B cell (primary cell): ENCODE data around the gene PTPRT. TPM values are rescaled to one million over a fixed set of nuclear protein-coding genes. Genes with fewer than 3 reads are reported as not detected.
A peak's percentile ranks its signal among the peaks of the same experiment; 100 is the strongest.

Source experiments
- ATAC-seq: fragments of 200-7000 bp; cut with Tn5 transposase; one replicate; pipeline ENCODE4 v1.10.0; 2021; ENCODE audit warnings: low read depth, mild to moderate bottlenecking, moderate number of reproducible peaks, moderate library complexity
- CTCF ChIA-PET: fragments of 350-600 bp; sonication (Branson Sonifier 250); formaldehyde crosslinking; loops from one replicate; lab custom pipeline; 2021; ENCODE audit warnings: antibody characterized with exemption, inconsistent platforms; lab: Charles Lee
- POLR2A ChIA-PET: fragments of 350-600 bp; sonication (Branson Sonifier 250); formaldehyde crosslinking; loops from one replicate; lab custom pipeline; 2021; ENCODE audit warnings: antibody characterized with exemption; lab: Charles Lee
- DNase-seq: peaks from one replicate; pipeline ENCODE4 v3.0.0; 2013
- H2AFZ ChIP-seq: 2 replicates; pipeline ENCODE4 v1.6.1; 2012; ENCODE audit warnings: mild to moderate bottlenecking, low read depth, low read length; ENCODE audit not compliant: insufficient read depth, poor library complexity, severe bottlenecking
- H3K27ac ChIP-seq, 2 donors: 1 replicate in 1 of 2; 2 replicates in 1 of 2; pipeline ENCODE4 v1.5.1; 2012 to 2013; ENCODE audit warnings: low read length in 2 of 2, mild to moderate bottlenecking in 2 of 2, moderate library complexity in 1 of 2
- H3K27me3 ChIP-seq, 4 experiments: fragments of 200-600 bp in 1 of 4; sonication (generic) in 1 of 4; replicated peaks in 1 of 4; 1 replicate in 2 of 4; 2 replicates in 2 of 4; pipeline versions ENCODE4 v1.6.1 to v1.7.0; 2013 to 2016; ENCODE audit warnings: low read length in 3 of 4, mild to moderate bottlenecking in 2 of 4, mixed read lengths in 1 of 4, moderate library complexity in 1 of 4; ENCODE audit not compliant: insufficient read depth in 4 of 4, control insufficient read depth in 3 of 4; ENCODE audit errors: control extremely low read depth in 1 of 4
- H3K36me3 ChIP-seq, 2 experiments: replicated peaks in 1 of 2; 1 replicate in 1 of 2; 2 replicates in 1 of 2; pipeline versions ENCODE4 v1.6.1 to v1.7.1; 2013; ENCODE audit warnings: low read length in 1 of 2; ENCODE audit not compliant: insufficient read depth in 2 of 2, control insufficient read depth in 1 of 2; ENCODE audit errors: control extremely low read depth in 1 of 2, extremely low read depth in 1 of 2
- H3K4me1 ChIP-seq, 2 donors: fragments of 200-600 bp in 1 of 2; sonication (generic) in 1 of 2; 1 replicate in 1 of 2; 2 replicates in 1 of 2; pipeline versions ENCODE4 v1.5.1 to v1.6.1; 2013 to 2017; ENCODE audit warnings: low read length in 2 of 2; ENCODE audit not compliant: control insufficient read depth in 2 of 2, insufficient read depth in 2 of 2
- H3K4me2 ChIP-seq: replicated peaks from 2 replicates; pipeline ENCODE3; 2012; ENCODE audit warnings: mild to moderate bottlenecking, low read depth, low read length; ENCODE audit not compliant: poor library complexity, severe bottlenecking
- H3K4me3 ChIP-seq, 5 experiments: fragments of 200-600 bp in 1 of 5; sonication (generic) in 1 of 5; 1 replicate in 3 of 5; 2 replicates in 2 of 5; pipeline versions ENCODE4 v1.5.1 to v1.7.0; 2011 to 2016; ENCODE audit warnings: low read length in 4 of 5, mild to moderate bottlenecking in 4 of 5, low read depth in 2 of 5, control low read depth in 1 of 5, moderate library complexity in 1 of 5; ENCODE audit not compliant: insufficient read depth in 1 of 5; ENCODE audit errors: control extremely low read depth in 1 of 5, extremely low read depth in 1 of 5
- H3K79me2 ChIP-seq: fragments of 200-600 bp; sonication (generic); one replicate; pipeline ENCODE4 v1.6.0; 2016; ENCODE audit warnings: low read length; ENCODE audit not compliant: control insufficient read depth, insufficient read depth
- H3K9ac ChIP-seq: fragments of 200-600 bp; sonication (generic); 2 replicates; pipeline ENCODE4 v1.6.1; 2017; ENCODE audit warnings: mild to moderate bottlenecking, low read length, moderate library complexity
- H3K9me3 ChIP-seq, 3 donors: one replicate each; pipeline versions ENCODE4 v1.6.1 to v1.7.1; 2013; ENCODE audit warnings: low read length in 2 of 3; ENCODE audit not compliant: control insufficient read depth in 2 of 3, insufficient read depth in 1 of 3; ENCODE audit errors: control extremely low read depth in 1 of 3
- H4K20me1 ChIP-seq: 2 replicates; pipeline ENCODE4 v1.6.0; 2012; ENCODE audit warnings: mild to moderate bottlenecking, low read length; ENCODE audit not compliant: insufficient read depth, control insufficient read depth, poor library complexity, severe bottlenecking
- H3K27ac Mint-ChIP-seq: one replicate; pipeline ENCODE4 v1.8.0; 2021; ENCODE audit warnings: mixed read lengths
- H3K27me3 Mint-ChIP-seq: one replicate; pipeline ENCODE4 v1.8.0; 2021; ENCODE audit warnings: mixed read lengths
- H3K4me1 Mint-ChIP-seq: one replicate; pipeline ENCODE4 v1.8.0; 2021; ENCODE audit warnings: mixed read lengths
- H3K4me3 Mint-ChIP-seq: one replicate; pipeline ENCODE4 v1.8.0; 2021; ENCODE audit warnings: mixed read lengths
- H3K9me3 Mint-ChIP-seq: one replicate; pipeline ENCODE4 v1.8.0; 2022; ENCODE audit warnings: mixed read lengths; ENCODE audit not compliant: insufficient read depth
- EZH2 ChIP-seq: IDR thresholded peaks from 2 replicates; pipeline ENCODE4 v1.6.1; 2012; ENCODE audit warnings: borderline replicate concordance, low read depth, mild to moderate bottlenecking, moderate library complexity, low read length; ENCODE audit not compliant: insufficient read depth, poor library complexity, severe bottlenecking
- WGBS: methylation state at CpG from one replicate; pipeline ENCODE4 v1.1.5; 2013; ENCODE audit warnings: missing lambda C conversion rate; ENCODE audit not compliant: insufficient coverage; 5-methylcytosine and 5-hydroxymethylcytosine counted together
- intact Hi-C: fragments of 100-400 bp; cut with micrococcal nuclease; formaldehyde crosslinking; loops from one replicate; pipeline ENCODE4 v1.10.0; 2022
- polyA plus RNA-seq: library from polyadenylated mRNA; depleted of rRNA; stranded (reverse); fragments of >200 nt; gene quantifications from 2 replicates; pipeline ENCODE4 v1.2.3, GENCODE V29; 2012
- total RNA-seq, 2 donors: library from RNA; stranded (reverse); fragments of 120-200 nt in 1 of 2; gene quantifications; 1 replicate in 1 of 2; 2 replicates in 1 of 2; pipeline versions ENCODE4 v1.2.3 to v1.2.4, GENCODE V29; 2013 to 2022
- TF ChIP-seq, protein P1 (sequence below): fragments of 200-600 bp; IDR thresholded peaks from one replicate; pipeline ENCODE4 v1.8.0; 2022; ENCODE audit warnings: antibody characterized with exemption, mild to moderate bottlenecking

The PTPRT gene
- total and polyA plus RNA-seq, 2 donors (not counting 1 experiment from before 2014, with no cell fraction given) = not detected

DNA sequence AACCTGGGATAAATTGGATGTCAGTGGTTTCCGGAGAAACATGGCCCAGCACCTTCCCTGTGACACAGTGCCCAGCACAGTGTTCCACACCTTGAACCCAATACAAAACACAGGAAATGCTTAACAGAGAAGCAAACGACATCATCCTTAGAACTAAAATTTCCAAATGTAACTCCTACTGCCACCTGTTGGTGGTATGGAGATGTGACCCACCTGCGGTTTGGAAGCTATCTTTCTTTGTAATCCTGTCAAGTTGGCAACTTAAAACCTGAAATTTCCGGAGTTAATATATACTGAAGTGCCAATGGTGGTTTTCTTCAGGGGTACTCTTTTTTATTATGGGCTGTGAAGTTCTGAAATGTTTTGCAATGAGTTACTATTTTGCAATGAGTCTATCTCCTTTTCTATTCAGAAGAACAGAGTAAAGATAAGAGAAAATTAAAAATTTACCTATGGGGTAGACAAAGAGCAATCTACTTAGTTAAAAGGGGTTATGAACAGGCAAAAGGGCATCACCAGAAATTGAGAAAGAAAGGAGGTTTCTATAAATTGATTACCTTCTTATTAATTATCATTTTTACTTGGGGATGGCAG is 658.8 kb downstream of the PTPRT start:
- no peaks in the 10 kb centered on the region for H3K9me3 Mint-ChIP-seq
- WGBS = 0% methylated on average over 1 of the region's 4 CpGs
- Histone ChIP-seq H3K9me3 (no peaks in the 10 kb centered on the region), H3K4me2 (no peak overlapping the region), H3K79me2 (no peaks in the 10 kb centered on the region), H3K4me1 (no peaks in the 10 kb centered on the region), H3K36me3 (no peaks in the 10 kb centered on the region), H2AFZ (no peak overlapping the region), H3K27me3 (no peaks in the 10 kb centered on the region), H3K9ac (no peak overlapping the region), H3K27ac (no peak overlapping the region), H4K20me1 (no peaks in the 10 kb centered on the region), H3K4me3 (no peak overlapping the region)
- no peak overlapping the region for H3K4me3 Mint-ChIP-seq
- ChIA-PET POLR2A (no interaction called here), CTCF (interaction anchor here (0.7 kb wide), 1 partner anchor 749 kb away, joined by 3 read pairs; no protein-coding TSS in a partner anchor)
- no peak overlapping the region for H3K27ac Mint-ChIP-seq
- peaks cover 6% of the 10 kb centered on the region for H3K4me1 Mint-ChIP-seq
- ATAC-seq (no peak), DNase-seq (no peak)
- intact Hi-C loops = no loop called here
- H3K27me3 Mint-ChIP-seq = peaks cover 3% of the 10 kb centered on the region
- TF ChIP-seq, protein P1, sequence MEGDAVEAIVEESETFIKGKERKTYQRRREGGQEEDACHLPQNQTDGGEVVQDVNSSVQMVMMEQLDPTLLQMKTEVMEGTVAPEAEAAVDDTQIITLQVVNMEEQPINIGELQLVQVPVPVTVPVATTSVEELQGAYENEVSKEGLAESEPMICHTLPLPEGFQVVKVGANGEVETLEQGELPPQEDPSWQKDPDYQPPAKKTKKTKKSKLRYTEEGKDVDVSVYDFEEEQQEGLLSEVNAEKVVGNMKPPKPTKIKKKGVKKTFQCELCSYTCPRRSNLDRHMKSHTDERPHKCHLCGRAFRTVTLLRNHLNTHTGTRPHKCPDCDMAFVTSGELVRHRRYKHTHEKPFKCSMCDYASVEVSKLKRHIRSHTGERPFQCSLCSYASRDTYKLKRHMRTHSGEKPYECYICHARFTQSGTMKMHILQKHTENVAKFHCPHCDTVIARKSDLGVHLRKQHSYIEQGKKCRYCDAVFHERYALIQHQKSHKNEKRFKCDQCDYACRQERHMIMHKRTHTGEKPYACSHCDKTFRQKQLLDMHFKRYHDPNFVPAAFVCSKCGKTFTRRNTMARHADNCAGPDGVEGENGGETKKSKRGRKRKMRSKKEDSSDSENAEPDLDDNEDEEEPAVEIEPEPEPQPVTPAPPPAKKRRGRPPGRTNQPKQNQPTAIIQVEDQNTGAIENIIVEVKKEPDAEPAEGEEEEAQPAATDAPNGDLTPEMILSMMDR = peak; percentile 48
- no peak for TF ChIP-seq EZH2

DNA sequence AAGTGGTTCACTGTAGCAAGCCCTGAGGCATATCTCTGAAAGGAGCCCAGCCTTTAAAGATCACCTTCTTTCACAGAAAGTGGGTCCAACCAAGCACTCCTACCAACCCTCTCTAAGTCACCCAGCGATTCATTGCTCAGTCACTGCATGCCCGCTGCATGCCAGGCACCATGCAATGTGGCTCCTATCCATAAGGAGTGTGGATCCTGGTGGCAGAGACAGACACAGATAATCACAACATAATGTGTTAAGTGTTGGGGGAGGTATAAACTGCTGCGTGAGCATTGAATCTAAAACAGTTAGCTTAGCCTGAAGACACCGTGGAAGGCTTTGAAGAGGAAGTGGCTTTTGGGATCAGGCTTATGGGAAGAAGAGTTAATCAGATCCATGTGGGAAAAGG is 659.5 kb downstream of the PTPRT start:
- ChIA-PET CTCF (no interaction called here), POLR2A (no interaction called here)
- no peak overlapping the region for H3K9ac ChIP-seq
- no peaks in the 10 kb centered on the region for H4K20me1 ChIP-seq
- H3K4me2 ChIP-seq = no peak overlapping the region
- 67% methylated on average over 1 of the region's 4 CpGs for WGBS
- no peaks in the 10 kb centered on the region for H3K79me2 ChIP-seq
- no peaks in the 10 kb centered on the region for H3K27me3 ChIP-seq
- no peaks in the 10 kb centered on the region for H3K4me1 ChIP-seq
- H3K9me3 ChIP-seq = no peaks in the 10 kb centered on the region
- Mint-ChIP-seq H3K4me3 (no peak overlapping the region), H3K27me3 (peaks cover 3% of the 10 kb centered on the region), H3K9me3 (no peaks in the 10 kb centered on the region), H3K4me1 (peaks cover 6% of the 10 kb centered on the region), H3K27ac (no peak overlapping the region)
- H3K36me3 ChIP-seq = no peaks in the 10 kb centered on the region
- DNase-seq (no peak), ATAC-seq (no peak)
- no peak overlapping the region for H2AFZ ChIP-seq
- intact Hi-C loops = no loop called here
- H3K4me3 ChIP-seq = no peak overlapping the region
- TF ChIP-seq EZH2 = no peak
- TF ChIP-seq, protein P1 = no peak
- no peak overlapping the region for H3K27ac ChIP-seq
